SK-N-SH treated with all-trans-retinoic acid at 6 μM for 48 hours (cell line): ENCODE data around the gene CNTNAP2.
"Not testable (repeated sequence)": the region's sequence is repeated elsewhere in the genome, so short reads cannot be mapped to it uniquely, and the experiment has no call there.

Experiments used
- ATAC-seq: fragments of 200-7000 bp; cut with Tn5 transposase; 3 replicates; pipeline ENCODE4 v1.9.1; 2020; ENCODE audit warnings: mild to moderate bottlenecking, moderate library complexity
- BACH2 ChIP-seq: fragments of 250-450 bp; sonication (Bioruptor Pico); IDR thresholded peaks from 2 replicates; pipeline ENCODE4 v1.9.0; 2021; ENCODE audit warnings: mild to moderate bottlenecking, borderline replicate concordance
- CSDC2 ChIP-seq: fragments of 250-450 bp; sonication (Bioruptor Pico); IDR thresholded peaks from 2 replicates; pipeline ENCODE4 v1.5.0; 2020; ENCODE audit warnings: mild to moderate bottlenecking, moderate library complexity
- ESRRG ChIP-seq: fragments of 250-450 bp; sonication (Bioruptor Pico); IDR thresholded peaks from 2 replicates; pipeline ENCODE4 v1.6.1; 2021; ENCODE audit warnings: mild to moderate bottlenecking
- GLIS3 ChIP-seq: fragments of 250-450 bp; sonication (Bioruptor Pico); IDR thresholded peaks from 2 replicates; pipeline ENCODE4 v1.5.0; 2020; ENCODE audit warnings: mild to moderate bottlenecking, moderate library complexity
- ISL1 ChIP-seq: fragments of 250-450 bp; sonication (Bioruptor Pico); IDR thresholded peaks from 2 replicates; pipeline ENCODE4 v2.1.2; 2022; ENCODE audit warnings: mild to moderate bottlenecking, moderate library complexity
- OSR1 ChIP-seq: fragments of 250-450 bp; sonication (Bioruptor Pico); IDR thresholded peaks from 2 replicates; pipeline ENCODE4 v1.8.0; 2022; ENCODE audit warnings: moderate library complexity, mild to moderate bottlenecking, inconsistent platforms
- PATZ1 ChIP-seq: fragments of 250-450 bp; sonication (Bioruptor Pico); IDR thresholded peaks from 2 replicates; pipeline ENCODE4 v1.8.0; 2020; ENCODE audit warnings: mild to moderate bottlenecking, moderate library complexity, borderline replicate concordance
- POU6F1 ChIP-seq: fragments of 250-450 bp; sonication (Bioruptor Pico); IDR thresholded peaks from 2 replicates; pipeline ENCODE4 v1.8.0; 2021; ENCODE audit warnings: low read depth, mild to moderate bottlenecking, moderate library complexity, borderline replicate concordance
- PPARA ChIP-seq: fragments of 250-450 bp; sonication (Bioruptor Pico); IDR thresholded peaks from 2 replicates; pipeline ENCODE4 v1.5.0; 2020; ENCODE audit warnings: mild to moderate bottlenecking, borderline replicate concordance
- RARB ChIP-seq: fragments of 250-450 bp; sonication (Bioruptor Pico); IDR thresholded peaks from 2 replicates; pipeline ENCODE4 v1.8.0; 2021; ENCODE audit warnings: mild to moderate bottlenecking, moderate library complexity
- TCF4 ChIP-seq: fragments of 250-450 bp; sonication (Bioruptor Pico); IDR thresholded peaks from 2 replicates; pipeline ENCODE4 v1.8.0; 2021; ENCODE audit warnings: mild to moderate bottlenecking, moderate library complexity, borderline replicate concordance
- TOX ChIP-seq: fragments of 250-450 bp; sonication (Bioruptor Pico); IDR thresholded peaks from 2 replicates; pipeline ENCODE4 v1.8.0; 2021; ENCODE audit warnings: mild to moderate bottlenecking, moderate library complexity, borderline replicate concordance
- ZFP3 ChIP-seq: fragments of 250-450 bp; sonication (Bioruptor Pico); IDR thresholded peaks from 2 replicates; pipeline ENCODE4 v1.5.0; 2020; ENCODE audit warnings: mild to moderate bottlenecking, moderate library complexity
- ZFP30 ChIP-seq: fragments of 450-650 bp; formaldehyde crosslinking; IDR thresholded peaks from 2 replicates; pipeline ENCODE4 v1.5.0; 2022; ENCODE audit warnings: mild to moderate bottlenecking, moderate library complexity
- ZNF565 ChIP-seq: fragments of 450-650 bp; formaldehyde crosslinking; conservative IDR thresholded peaks from 2 replicates; pipeline ENCODE4 v1.5.0; 2020; ENCODE audit warnings: low read depth, mild to moderate bottlenecking, moderate library complexity
- ZNF8 ChIP-seq: fragments of 450-650 bp; formaldehyde crosslinking; IDR thresholded peaks from 2 replicates; pipeline ENCODE4 v1.5.0; 2020; ENCODE audit warnings: mild to moderate bottlenecking, moderate library complexity
- TF ChIP-seq, protein P1 (sequence below): fragments of 250-450 bp; sonication (Bioruptor Pico); IDR thresholded peaks from 2 replicates; pipeline ENCODE4 v1.5.1; 2021; ENCODE audit warnings: mild to moderate bottlenecking, moderate library complexity
- TF ChIP-seq, protein P2 (sequence below): fragments of 250-450 bp; sonication (Bioruptor Pico); IDR thresholded peaks from 2 replicates; pipeline ENCODE4 v1.5.1; 2020; ENCODE audit warnings: low read depth, mild to moderate bottlenecking, moderate library complexity
- TF ChIP-seq, protein P3 (sequence below): fragments of 250-450 bp; sonication (Bioruptor Pico); IDR thresholded peaks from 2 replicates; pipeline ENCODE4 v1.5.0; 2020; ENCODE audit warnings: mild to moderate bottlenecking, moderate library complexity

Gene CNTNAP2

DNA sequence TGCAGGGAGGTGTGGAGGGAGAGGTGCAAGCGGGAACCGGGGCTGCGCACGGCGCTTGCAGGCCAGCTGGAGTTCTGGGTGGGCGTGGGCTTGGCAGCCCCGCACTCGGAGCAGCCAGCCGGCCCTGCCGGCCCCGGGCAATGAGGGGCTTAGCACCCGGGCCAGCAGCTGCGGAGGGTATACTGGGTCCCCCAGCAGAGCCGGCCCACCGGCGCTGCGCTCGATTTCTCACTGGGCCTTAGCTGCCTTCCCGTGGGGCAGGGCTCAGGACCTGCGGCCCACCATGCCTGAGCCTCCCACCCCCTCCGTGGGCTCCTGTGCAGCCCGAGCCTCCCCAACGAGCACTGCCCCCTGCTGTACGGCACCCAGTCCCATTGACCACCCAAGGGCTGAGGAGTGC, 2309.8 kb downstream of the CNTNAP2 start:
- ATAC-seq = not testable (repeated sequence)

DNA sequence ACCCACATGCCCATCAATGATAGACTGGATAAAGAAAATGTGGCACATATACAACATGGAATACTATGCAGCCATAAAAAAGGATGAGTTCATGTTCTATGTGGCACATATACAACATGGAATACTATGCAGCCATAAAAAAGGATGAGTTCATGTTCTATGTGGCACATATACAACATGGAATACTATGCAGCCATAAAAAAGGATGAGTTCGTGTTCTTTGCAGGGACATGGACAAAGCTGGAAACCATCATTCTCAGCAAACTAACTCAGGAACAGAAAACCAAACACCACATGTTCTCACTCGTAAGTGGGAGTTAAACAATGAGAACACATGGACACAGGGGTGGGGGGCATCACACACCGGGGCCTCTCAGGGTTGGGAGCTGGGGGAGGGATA, 2314.1 kb downstream of the CNTNAP2 start:
- ATAC-seq = not testable (repeated sequence)

DNA sequence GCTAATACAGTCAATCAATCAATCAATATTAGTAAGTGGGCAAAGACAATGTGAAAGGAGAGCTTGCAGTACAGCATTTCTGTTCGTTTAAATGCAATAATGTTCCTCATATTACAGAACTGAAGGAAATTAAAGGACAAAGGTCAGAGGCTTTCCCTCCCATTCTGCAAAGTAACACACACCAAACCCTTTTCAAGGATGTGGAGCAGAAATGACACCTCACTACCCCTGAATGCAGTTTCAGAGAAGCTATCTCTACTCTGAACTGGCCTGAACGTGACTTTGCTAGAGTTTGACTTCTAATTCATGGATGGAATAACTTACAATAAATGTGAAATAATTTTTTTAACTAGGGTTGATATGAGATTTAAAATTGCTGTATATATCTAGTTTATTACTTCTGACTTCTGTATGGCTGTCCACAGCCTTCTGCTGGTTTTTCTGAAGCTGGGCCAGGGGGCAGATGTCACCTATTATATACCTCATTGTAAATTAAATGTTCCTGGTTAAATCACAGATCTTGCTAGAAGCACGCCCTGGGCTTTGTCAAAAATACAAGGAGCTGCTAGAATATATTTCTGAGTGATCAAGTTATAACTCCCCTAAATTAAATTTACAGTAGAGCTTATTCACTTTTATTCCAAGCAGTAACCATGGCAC, 2317.1 kb downstream of the CNTNAP2 start:
- ATAC-seq = peak; percentile 78
- TF ChIP-seq BACH2 = no peak
- TF ChIP-seq RARB (CRISPR knock-in tag) = no peak
- TF ChIP-seq, protein P1, sequence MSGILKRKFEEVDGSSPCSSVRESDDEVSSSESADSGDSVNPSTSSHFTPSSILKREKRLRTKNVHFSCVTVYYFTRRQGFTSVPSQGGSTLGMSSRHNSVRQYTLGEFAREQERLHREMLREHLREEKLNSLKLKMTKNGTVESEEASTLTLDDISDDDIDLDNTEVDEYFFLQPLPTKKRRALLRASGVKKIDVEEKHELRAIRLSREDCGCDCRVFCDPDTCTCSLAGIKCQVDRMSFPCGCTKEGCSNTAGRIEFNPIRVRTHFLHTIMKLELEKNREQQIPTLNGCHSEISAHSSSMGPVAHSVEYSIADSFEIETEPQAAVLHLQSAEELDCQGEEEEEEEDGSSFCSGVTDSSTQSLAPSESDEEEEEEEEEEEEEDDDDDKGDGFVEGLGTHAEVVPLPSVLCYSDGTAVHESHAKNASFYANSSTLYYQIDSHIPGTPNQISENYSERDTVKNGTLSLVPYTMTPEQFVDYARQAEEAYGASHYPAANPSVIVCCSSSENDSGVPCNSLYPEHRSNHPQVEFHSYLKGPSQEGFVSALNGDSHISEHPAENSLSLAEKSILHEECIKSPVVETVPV = no peak
- TF ChIP-seq, protein P2, sequence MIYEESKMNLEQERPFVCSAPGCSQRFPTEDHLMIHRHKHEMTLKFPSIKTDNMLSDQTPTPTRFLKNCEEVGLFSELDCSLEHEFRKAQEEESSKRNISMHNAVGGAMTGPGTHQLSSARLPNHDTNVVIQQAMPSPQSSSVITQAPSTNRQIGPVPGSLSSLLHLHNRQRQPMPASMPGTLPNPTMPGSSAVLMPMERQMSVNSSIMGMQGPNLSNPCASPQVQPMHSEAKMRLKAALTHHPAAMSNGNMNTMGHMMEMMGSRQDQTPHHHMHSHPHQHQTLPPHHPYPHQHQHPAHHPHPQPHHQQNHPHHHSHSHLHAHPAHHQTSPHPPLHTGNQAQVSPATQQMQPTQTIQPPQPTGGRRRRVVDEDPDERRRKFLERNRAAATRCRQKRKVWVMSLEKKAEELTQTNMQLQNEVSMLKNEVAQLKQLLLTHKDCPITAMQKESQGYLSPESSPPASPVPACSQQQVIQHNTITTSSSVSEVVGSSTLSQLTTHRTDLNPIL = no peak
- TF ChIP-seq ZNF8 (CRISPR knock-in tag) = no peak
- TF ChIP-seq PPARA = no peak
- no peak for TF ChIP-seq CSDC2
- no peak for TF ChIP-seq PATZ1 (CRISPR knock-in tag)
- TF ChIP-seq ESRRG (CRISPR knock-in tag) = no peak
- TF ChIP-seq, protein P3, sequence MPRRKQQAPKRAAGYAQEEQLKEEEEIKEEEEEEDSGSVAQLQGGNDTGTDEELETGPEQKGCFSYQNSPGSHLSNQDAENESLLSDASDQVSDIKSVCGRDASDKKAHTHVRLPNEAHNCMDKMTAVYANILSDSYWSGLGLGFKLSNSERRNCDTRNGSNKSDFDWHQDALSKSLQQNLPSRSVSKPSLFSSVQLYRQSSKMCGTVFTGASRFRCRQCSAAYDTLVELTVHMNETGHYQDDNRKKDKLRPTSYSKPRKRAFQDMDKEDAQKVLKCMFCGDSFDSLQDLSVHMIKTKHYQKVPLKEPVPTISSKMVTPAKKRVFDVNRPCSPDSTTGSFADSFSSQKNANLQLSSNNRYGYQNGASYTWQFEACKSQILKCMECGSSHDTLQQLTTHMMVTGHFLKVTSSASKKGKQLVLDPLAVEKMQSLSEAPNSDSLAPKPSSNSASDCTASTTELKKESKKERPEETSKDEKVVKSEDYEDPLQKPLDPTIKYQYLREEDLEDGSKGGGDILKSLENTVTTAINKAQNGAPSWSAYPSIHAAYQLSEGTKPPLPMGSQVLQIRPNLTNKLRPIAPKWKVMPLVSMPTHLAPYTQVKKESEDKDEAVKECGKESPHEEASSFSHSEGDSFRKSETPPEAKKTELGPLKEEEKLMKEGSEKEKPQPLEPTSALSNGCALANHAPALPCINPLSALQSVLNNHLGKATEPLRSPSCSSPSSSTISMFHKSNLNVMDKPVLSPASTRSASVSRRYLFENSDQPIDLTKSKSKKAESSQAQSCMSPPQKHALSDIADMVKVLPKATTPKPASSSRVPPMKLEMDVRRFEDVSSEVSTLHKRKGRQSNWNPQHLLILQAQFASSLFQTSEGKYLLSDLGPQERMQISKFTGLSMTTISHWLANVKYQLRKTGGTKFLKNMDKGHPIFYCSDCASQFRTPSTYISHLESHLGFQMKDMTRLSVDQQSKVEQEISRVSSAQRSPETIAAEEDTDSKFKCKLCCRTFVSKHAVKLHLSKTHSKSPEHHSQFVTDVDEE (CRISPR knock-in tag) = no peak
- TF ChIP-seq ZFP30 (CRISPR knock-in tag) = no peak
- TF ChIP-seq POU6F1 (CRISPR knock-in tag) = no peak
- TF ChIP-seq TOX (CRISPR knock-in tag) = no peak

DNA sequence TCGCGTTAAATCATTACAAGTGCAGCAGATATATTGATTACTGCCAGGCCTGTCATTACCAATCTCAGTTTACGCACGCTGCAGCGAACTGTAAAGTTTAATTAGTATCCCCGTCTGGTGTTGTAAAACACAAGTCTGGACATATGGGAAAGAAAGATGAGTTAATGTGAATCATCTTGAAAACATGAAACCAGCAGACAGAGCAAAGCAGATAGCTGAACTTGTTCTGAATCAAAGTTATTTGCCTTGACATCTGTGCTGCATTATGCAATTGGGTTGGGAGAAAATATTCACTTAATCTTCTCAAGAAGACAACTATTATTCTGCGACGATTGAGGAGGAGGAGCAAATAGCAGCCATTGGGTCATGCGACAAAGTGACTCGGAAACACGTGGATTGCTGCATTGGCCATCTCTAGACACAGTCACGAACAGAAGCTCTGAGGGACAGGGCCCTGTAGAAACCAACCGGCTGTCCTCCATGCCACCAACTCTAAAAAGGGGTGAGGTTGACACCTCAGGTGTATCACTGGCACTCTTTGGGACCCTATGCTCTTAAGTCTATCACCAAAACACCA, 2317.7 kb downstream of the CNTNAP2 start:
- ATAC-seq = peak; percentile 88
- TF ChIP-seq OSR1 = no peak
- TF ChIP-seq TCF4 (CRISPR knock-in tag) = peak; percentile 79; the same call in 1 of the 2 replicates
- peak; percentile 81 for TF ChIP-seq RARB (CRISPR knock-in tag)
- TF ChIP-seq ZFP30 (CRISPR knock-in tag) = no peak
- TF ChIP-seq ZNF8 (CRISPR knock-in tag) = no peak
- TF ChIP-seq POU6F1 (CRISPR knock-in tag) = peak; percentile 71; the same call in 1 of the 2 replicates
- TF ChIP-seq, protein P3 (CRISPR knock-in tag) = peak; percentile 88; the same call in 1 of the 2 replicates
- no peak for TF ChIP-seq BACH2
- no peak for TF ChIP-seq GLIS3 (CRISPR knock-in tag)
- TF ChIP-seq ZNF565 = no peak
- 0 out of 2 replicates have a peak, but pooled peaks have one; percentile 14 for TF ChIP-seq ZFP3 (CRISPR knock-in tag)
- TF ChIP-seq ESRRG (CRISPR knock-in tag) = no peak
- TF ChIP-seq ISL1 (CRISPR knock-in tag) = peak; percentile 91
- TF ChIP-seq, protein P2 = peak; percentile 41; the same call in 1 of the 2 replicates
- peak; percentile 92 for TF ChIP-seq TOX (CRISPR knock-in tag)
